Left lung (tissue), 10 donors: ENCODE measurements around the gene ZNF236. TPM values are rescaled to one million over a fixed set of nuclear protein-coding genes. Genes with fewer than 3 reads are reported as not detected.

ENCODE experiments used
- ATAC-seq: fragments of 200-7000 bp; cut with Tn5 transposase; one replicate; pipeline ENCODE4 v1.9.1; 2020; ENCODE audit warnings: moderate library complexity
- DNase-seq, 4 donors: peaks; one replicate each; pipeline ENCODE4 v3.0.0-alpha.2; 2013 to 2020
- H3K27ac ChIP-seq, 2 donors: fragments of 200-600 bp; sonication (generic) in 1 of 2; one replicate each; pipeline versions ENCODE4 v1.5.0 to v1.8.0; 2020 to 2021
- H3K27me3 ChIP-seq, 2 donors: fragments of 200-600 bp; sonication (generic) in 1 of 2; one replicate each; pipeline versions ENCODE4 v1.5.0 to v1.8.0; 2020 to 2021
- H3K36me3 ChIP-seq, 2 donors: fragments of 200-600 bp; sonication (generic) in 1 of 2; one replicate each; pipeline versions ENCODE4 v1.5.0 to v1.8.0; 2020 to 2021
- H3K4me1 ChIP-seq, 2 donors: fragments of 200-600 bp; one replicate each; pipeline ENCODE4 v1.8.0; 2021
- H3K4me3 ChIP-seq, 2 donors: fragments of 200-600 bp; sonication (generic) in 1 of 2; one replicate each; pipeline versions ENCODE4 v1.5.0 to v1.8.0; 2020 to 2021; ENCODE audit warnings: mild to moderate bottlenecking in 1 of 2
- H3K9me3 ChIP-seq, 2 donors: fragments of 200-600 bp; sonication (generic) in 1 of 2; one replicate each; pipeline versions ENCODE4 v1.5.0 to v1.8.0; 2020 to 2021
- CTCF ChIP-seq, 2 donors: fragments of 200-600 bp; sonication (generic) in 1 of 2; IDR thresholded peaks; one replicate each; pipeline versions ENCODE4 v1.5.0 to v1.8.0; 2021; ENCODE audit warnings: antibody characterized with exemption in 2 of 2
- intact Hi-C, 2 donors: fragments of 100-400 bp; cut with DNase I; formaldehyde crosslinking; loops; one replicate each; pipeline versions ENCODE4 v1.11.2 to v1.14.2; 2022
- polyA plus RNA-seq, 6 donors: library from polyadenylated mRNA; unstranded; fragments of 120-200 nt; gene quantifications; one replicate each; pipeline ENCODE4 v1.2.1, GENCODE V29; 2013; ENCODE audit not compliant: insufficient read length in 6 of 6
- total RNA-seq, 2 donors: library from RNA; stranded (reverse); fragmentation: NEBNext Ultra II Directional; extraction: Animal tissue kit (Norgen Biotek cat#: 25700); gene quantifications; one replicate each; pipeline ENCODE4 v1.2.1, GENCODE V29; 2021
- donor health status: DM: no; HTN: yes; CAD: no.
- donor health status: DM: no; HTN: no; CAD: no.

ZNF236 gene
- total and polyA plus RNA-seq, 8 donors: 10.9 to 15.1 (median 12.5) TPM

GRCh38 chr18:76885001-76885400 lies 62.6 kb downstream of the ZNF236 start:
- intact Hi-C loops: no loop called here

GRCh38 chr18:76886112-76886511 lies 63.8 kb downstream of the ZNF236 start:
- ATAC-seq (no peak), DNase-seq (no peak)
- H3K9me3 ChIP-seq: no peaks in the 10 kb centered on the region
- no peak overlapping the region for H3K4me3 ChIP-seq
- intact Hi-C loops: no loop called here
- peaks cover 0 to 86% of the 10 kb centered on the region in 2 donors for H3K36me3 ChIP-seq
- no peak for TF ChIP-seq CTCF (IDR thresholded peaks at IDR 0.05)
- no peaks in the 10 kb centered on the region for H3K27me3 ChIP-seq
- H3K4me1 ChIP-seq: no peaks in the 10 kb centered on the region
- no peak overlapping the region for H3K27ac ChIP-seq

More at GRCh38 chr18:76885001-76885400, 62.6 kb downstream of the ZNF236 start:
- Histone ChIP-seq H3K4me1 (no peaks in the 10 kb centered on the region), H3K36me3 (peaks cover 0 to 96% of the 10 kb centered on the region in 2 donors), H3K9me3 (no peaks in the 10 kb centered on the region), H3K27me3 (no peaks in the 10 kb centered on the region), H3K4me3 (no peak overlapping the region), H3K27ac (no peak overlapping the region)
- no peak for TF ChIP-seq CTCF (IDR thresholded peaks at IDR 0.05)
- DNase-seq (no peak), ATAC-seq (no peak)

- Histone ChIP-seq H3K4me1 (no peaks in the 10 kb centered on the region), H3K4me3 (no peak overlapping the region), H3K27me3 (no peaks in the 10 kb centered on the region), H3K9me3 (no peaks in the 10 kb centered on the region), H3K27ac (no peak overlapping the region), H3K36me3 (peaks cover 0 to 66% of the 10 kb centered on the region in 2 donors)
- DNase-seq (no peak), ATAC-seq (no peak)
- intact Hi-C loops: no loop called here
- TF ChIP-seq CTCF (IDR thresholded peaks at IDR 0.05): no peak
Observed at GRCh38 chr18:76889091-76889699, 66.8 kb downstream of the ZNF236 start.

- TF ChIP-seq CTCF (IDR thresholded peaks at IDR 0.05): no peak
- no peak for DNase-seq
- intact Hi-C loops: no loop called here
- H3K9me3 ChIP-seq: no peaks in the 10 kb centered on the region
- H3K4me1 ChIP-seq: no peaks in the 10 kb centered on the region
- no peaks in the 10 kb centered on the region for H3K27me3 ChIP-seq
- no peak for ATAC-seq
- H3K36me3 ChIP-seq: peaks cover 6 to 65% of the 10 kb centered on the region in 2 donors
- H3K27ac ChIP-seq: no peak overlapping the region
- H3K4me3 ChIP-seq: no peak overlapping the region
Observed at GRCh38 chr18:76892832-76893231, 70.5 kb downstream of the ZNF236 start.

GRCh38 chr18:76894566-76895346 lies 72.4 kb downstream of the ZNF236 start:
- peaks cover 6 to 65% of the 10 kb centered on the region in 2 donors for H3K36me3 ChIP-seq

More at GRCh38 chr18:76894566-76895346, 72.4 kb downstream of the ZNF236 start:
- Histone ChIP-seq H3K4me3 (no peak overlapping the region), H3K9me3 (no peaks in the 10 kb centered on the region), H3K27ac (no peak overlapping the region), H3K4me1 (no peaks in the 10 kb centered on the region), H3K27me3 (no peaks in the 10 kb centered on the region)
- intact Hi-C loops: no loop called here
- ATAC-seq: no peak
- peak in 1 of 4 donors; percentile 68 for DNase-seq
- TF ChIP-seq CTCF (IDR thresholded peaks at IDR 0.05): no peak
